Sigmoid colon (tissue), 4 donors: ENCODE data around the gene YAP1.

Experiments used
- EP300 ChIP-seq, 4 donors: sonication (generic); formaldehyde crosslinking; IDR thresholded peaks; one replicate each; pipeline ENCODE4 v1.6.1; 2017; ENCODE audit warnings: antibody characterized with exemption in 4 of 4
- POLR2A ChIP-seq, 2 donors: fragments of 450-650 bp; IDR thresholded peaks; one replicate each; pipeline ENCODE4 v1.6.1; 2016; ENCODE audit warnings: antibody characterized with exemption in 2 of 2, mild to moderate bottlenecking in 2 of 2, moderate library complexity in 2 of 2
- POLR2AphosphoS5 ChIP-seq, 4 donors: sonication (generic); formaldehyde crosslinking; IDR thresholded peaks; one replicate each; pipeline ENCODE4 v1.6.1; 2017; ENCODE audit warnings: antibody characterized with exemption in 4 of 4
- TF ChIP-seq, protein P1 (sequence below), 4 experiments: fragments of 450-650 bp in 3 of 4; fragments of 200-600 bp in 1 of 4; IDR thresholded peaks; one replicate each; pipeline ENCODE4 v1.5.1; 2016 to 2019; ENCODE audit warnings: antibody characterized with exemption in 4 of 4, mild to moderate bottlenecking in 3 of 4, moderate library complexity in 2 of 4

DNA sequence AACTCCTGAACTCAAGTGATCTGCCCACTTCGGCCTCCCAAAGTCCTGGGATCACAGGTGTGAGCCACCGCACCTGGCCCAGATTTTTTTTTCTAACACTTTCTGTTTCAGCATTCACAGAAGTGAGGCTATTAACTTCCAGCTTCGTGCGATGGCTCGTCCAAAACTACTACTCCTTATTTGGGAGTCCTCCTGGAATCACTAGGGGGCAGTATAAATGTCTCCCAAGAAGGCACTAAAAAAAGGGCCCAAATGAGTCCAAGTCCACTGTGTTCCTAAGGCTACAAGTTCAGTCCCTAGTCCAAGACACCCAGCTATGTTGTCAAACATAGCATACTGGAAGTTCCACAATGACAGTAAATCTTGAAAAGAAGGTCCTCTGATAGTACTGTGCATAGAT lies 143.8 kb downstream of the YAP1 start:
- TF ChIP-seq POLR2A (IDR thresholded peaks at IDR 0.05) (no peak), POLR2AphosphoS5 (IDR thresholded peaks at IDR 0.05) (no peak), EP300 (IDR thresholded peaks at IDR 0.05) (no peak)
- TF ChIP-seq, protein P1, sequence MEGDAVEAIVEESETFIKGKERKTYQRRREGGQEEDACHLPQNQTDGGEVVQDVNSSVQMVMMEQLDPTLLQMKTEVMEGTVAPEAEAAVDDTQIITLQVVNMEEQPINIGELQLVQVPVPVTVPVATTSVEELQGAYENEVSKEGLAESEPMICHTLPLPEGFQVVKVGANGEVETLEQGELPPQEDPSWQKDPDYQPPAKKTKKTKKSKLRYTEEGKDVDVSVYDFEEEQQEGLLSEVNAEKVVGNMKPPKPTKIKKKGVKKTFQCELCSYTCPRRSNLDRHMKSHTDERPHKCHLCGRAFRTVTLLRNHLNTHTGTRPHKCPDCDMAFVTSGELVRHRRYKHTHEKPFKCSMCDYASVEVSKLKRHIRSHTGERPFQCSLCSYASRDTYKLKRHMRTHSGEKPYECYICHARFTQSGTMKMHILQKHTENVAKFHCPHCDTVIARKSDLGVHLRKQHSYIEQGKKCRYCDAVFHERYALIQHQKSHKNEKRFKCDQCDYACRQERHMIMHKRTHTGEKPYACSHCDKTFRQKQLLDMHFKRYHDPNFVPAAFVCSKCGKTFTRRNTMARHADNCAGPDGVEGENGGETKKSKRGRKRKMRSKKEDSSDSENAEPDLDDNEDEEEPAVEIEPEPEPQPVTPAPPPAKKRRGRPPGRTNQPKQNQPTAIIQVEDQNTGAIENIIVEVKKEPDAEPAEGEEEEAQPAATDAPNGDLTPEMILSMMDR (IDR thresholded peaks at IDR 0.05): no peak
